KOPT-K1 (cell line): ENCODE measurements around the gene SHTN1.

Source experiments
- H3K27ac ChIP-seq: fragments of 200-600 bp; sonication (generic); 2 replicates; pipeline ENCODE4 v1.5.1; 2016; ENCODE audit warnings: antibody characterized with exemption, mild to moderate bottlenecking, low read depth, low read length; ENCODE audit not compliant: poor library complexity, severe bottlenecking
- H3K36me3 ChIP-seq: fragments of 200-600 bp; sonication (generic); 2 replicates; pipeline ENCODE4 v1.5.1; 2017; ENCODE audit warnings: antibody characterized with exemption, mild to moderate bottlenecking, low read length, moderate library complexity; ENCODE audit not compliant: insufficient read depth
- H3K9me3 ChIP-seq: fragments of 200-600 bp; sonication (generic); 2 replicates; pipeline ENCODE4 v1.5.1; 2017; ENCODE audit warnings: antibody characterized with exemption, low read length, mild to moderate bottlenecking; ENCODE audit not compliant: insufficient read depth, poor library complexity, severe bottlenecking

The SHTN1 gene, protein sequence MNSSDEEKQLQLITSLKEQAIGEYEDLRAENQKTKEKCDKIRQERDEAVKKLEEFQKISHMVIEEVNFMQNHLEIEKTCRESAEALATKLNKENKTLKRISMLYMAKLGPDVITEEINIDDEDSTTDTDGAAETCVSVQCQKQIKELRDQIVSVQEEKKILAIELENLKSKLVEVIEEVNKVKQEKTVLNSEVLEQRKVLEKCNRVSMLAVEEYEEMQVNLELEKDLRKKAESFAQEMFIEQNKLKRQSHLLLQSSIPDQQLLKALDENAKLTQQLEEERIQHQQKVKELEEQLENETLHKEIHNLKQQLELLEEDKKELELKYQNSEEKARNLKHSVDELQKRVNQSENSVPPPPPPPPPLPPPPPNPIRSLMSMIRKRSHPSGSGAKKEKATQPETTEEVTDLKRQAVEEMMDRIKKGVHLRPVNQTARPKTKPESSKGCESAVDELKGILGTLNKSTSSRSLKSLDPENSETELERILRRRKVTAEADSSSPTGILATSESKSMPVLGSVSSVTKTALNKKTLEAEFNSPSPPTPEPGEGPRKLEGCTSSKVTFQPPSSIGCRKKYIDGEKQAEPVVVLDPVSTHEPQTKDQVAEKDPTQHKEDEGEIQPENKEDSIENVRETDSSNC

GRCh38 chr10:117005026-117005526 lies at the start of gene SHTN1:
Gene SHTN1, minus strand, starts transcription at chr10:117005187. Its CDS starts 108 bp downstream, at chr10:117005079.
- Histone ChIP-seq H3K36me3 (no peaks in the 10 kb centered on the region), H3K27ac (no peak within 1 kb of the TSS), H3K9me3 (no peaks in the 10 kb centered on the region)

DNA sequence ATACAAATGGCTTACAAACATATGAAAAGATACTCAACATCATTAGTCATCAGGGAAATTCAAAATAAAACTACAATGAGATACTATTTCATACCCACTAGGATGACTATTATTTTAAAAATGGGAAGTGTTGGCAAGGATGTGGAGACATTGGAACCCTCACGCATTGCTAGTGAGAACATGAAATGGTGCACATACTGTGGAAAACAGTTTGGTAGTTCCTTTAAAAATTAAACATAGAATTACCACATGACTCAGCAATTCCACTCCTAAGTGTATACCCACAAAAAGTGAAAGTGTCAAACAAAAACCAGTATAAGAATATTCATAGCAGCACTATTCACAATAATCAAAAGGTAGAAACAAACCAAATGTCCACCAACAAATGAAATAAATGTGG lies 48.5 kb upstream of the SHTN1 start:
- Histone ChIP-seq H3K27ac (no peak overlapping the region), H3K9me3 (peaks cover 3% of the 10 kb centered on the region), H3K36me3 (no peaks in the 10 kb centered on the region)

DNA sequence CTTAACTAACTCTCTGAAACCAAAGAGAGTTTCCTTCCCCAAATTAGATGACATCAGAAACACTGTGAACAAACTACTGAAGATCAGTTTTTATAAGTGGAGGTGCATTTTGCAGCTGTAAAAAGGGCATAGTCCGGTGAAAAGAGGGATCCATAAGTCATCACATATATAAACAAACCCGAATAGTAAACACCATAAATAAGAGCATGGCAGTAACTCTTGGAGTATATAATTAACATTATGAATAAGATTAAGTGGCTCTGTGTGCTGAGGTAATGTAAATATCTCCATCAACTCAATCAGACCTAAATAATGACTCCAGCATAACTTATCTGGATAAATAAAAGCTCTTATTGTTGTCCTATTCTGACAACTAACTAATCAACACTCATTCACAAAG lies 43.0 kb upstream of the SHTN1 start:
- Histone ChIP-seq H3K36me3 (no peaks in the 10 kb centered on the region), H3K9me3 (no peaks in the 10 kb centered on the region), H3K27ac (no peak overlapping the region)

- Histone ChIP-seq H3K36me3 (no peaks in the 10 kb centered on the region), H3K9me3 (no peaks in the 10 kb centered on the region), H3K27ac (no peak overlapping the region)
Measured at GRCh38 chr10:117016266-117016665, 11.3 kb upstream of the SHTN1 start.

- H3K27ac ChIP-seq, result no peak overlapping the region
- no peaks in the 10 kb centered on the region for H3K36me3 ChIP-seq
- H3K9me3 ChIP-seq, result no peaks in the 10 kb centered on the region
Measured at GRCh38 chr10:117014835-117015234, 9.8 kb upstream of the SHTN1 start.

GRCh38 chr10:117007080-117007479 lies 2.1 kb upstream of the SHTN1 start:
- Histone ChIP-seq H3K9me3 (no peaks in the 10 kb centered on the region), H3K36me3 (no peaks in the 10 kb centered on the region), H3K27ac (no peak overlapping the region)

GRCh38 chr10:117005527-117006055 lies 604 bp upstream of the SHTN1 start:
- Histone ChIP-seq H3K36me3 (no peaks in the 10 kb centered on the region), H3K27ac (no peak overlapping the region), H3K9me3 (no peaks in the 10 kb centered on the region)

- no peak overlapping the region for H3K27ac ChIP-seq
- no peaks in the 10 kb centered on the region for H3K36me3 ChIP-seq
- H3K9me3 ChIP-seq, result no peaks in the 10 kb centered on the region
Measured at GRCh38 chr10:117004227-117005025, 561 bp downstream of the SHTN1 start.

- Histone ChIP-seq H3K27ac (no peak overlapping the region), H3K36me3 (no peaks in the 10 kb centered on the region), H3K9me3 (no peaks in the 10 kb centered on the region)
Measured at GRCh38 chr10:117003336-117003735, 1.7 kb downstream of the SHTN1 start.

DNA sequence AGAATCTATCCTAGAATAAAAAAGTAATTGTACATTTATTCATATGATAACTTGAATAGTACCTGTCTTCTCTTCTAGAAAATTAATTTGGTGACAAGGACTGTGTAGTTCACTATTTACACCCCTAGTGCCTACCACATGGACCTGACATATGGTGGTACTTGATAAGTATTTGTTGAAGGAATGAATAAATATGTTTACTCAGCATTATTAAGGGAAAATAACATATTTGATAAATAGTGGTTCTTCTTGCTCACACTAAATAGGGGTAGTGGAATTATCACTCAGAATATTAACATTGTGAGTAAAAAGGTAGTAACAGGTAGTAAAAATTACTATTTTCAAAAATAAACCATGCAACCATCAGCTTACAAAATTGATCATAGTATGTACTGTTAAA lies 2.8 kb downstream of the SHTN1 start:
- Histone ChIP-seq H3K27ac (no peak overlapping the region), H3K36me3 (no peaks in the 10 kb centered on the region), H3K9me3 (no peaks in the 10 kb centered on the region)

DNA sequence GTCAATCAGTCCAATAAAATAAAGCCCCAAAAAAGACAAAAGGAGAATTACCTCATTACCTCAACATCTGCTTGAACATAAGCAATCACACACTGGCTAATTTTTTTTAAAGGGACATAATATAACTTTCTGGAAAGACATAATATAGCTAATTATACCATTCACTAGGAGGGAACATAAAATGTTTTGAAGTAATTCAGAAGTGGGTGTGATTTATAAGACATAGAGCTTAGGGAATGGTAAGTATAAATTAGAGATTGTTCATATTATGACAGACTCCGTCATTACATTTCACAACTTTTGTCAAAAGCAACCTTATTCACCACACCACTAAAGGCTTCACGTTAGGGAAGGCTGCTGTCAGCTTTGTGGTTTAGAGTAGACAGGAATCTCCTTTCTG lies 3.8 kb downstream of the SHTN1 start:
- Histone ChIP-seq H3K27ac (no peak overlapping the region), H3K36me3 (no peaks in the 10 kb centered on the region), H3K9me3 (no peaks in the 10 kb centered on the region)

GRCh38 chr10:117000580-117000979 lies 4.4 kb downstream of the SHTN1 start:
- no peaks in the 10 kb centered on the region for H3K36me3 ChIP-seq
- no peaks in the 10 kb centered on the region for H3K9me3 ChIP-seq
- no peak overlapping the region for H3K27ac ChIP-seq

- Histone ChIP-seq H3K27ac (no peak overlapping the region), H3K9me3 (no peaks in the 10 kb centered on the region), H3K36me3 (no peaks in the 10 kb centered on the region)
Measured at GRCh38 chr10:116998172-116998571, 6.8 kb downstream of the SHTN1 start.

GRCh38 chr10:116997015-116997414 lies 8.0 kb downstream of the SHTN1 start:
- H3K36me3 ChIP-seq, result no peaks in the 10 kb centered on the region

GRCh38 chr10:116995648-116996047 lies 9.3 kb downstream of the SHTN1 start:
- H3K27ac ChIP-seq, result no peak overlapping the region
- no peaks in the 10 kb centered on the region for H3K36me3 ChIP-seq
- no peaks in the 10 kb centered on the region for H3K9me3 ChIP-seq

More at GRCh38 chr10:116997015-116997414, 8.0 kb downstream of the SHTN1 start:
- Histone ChIP-seq H3K27ac (no peak overlapping the region), H3K9me3 (no peaks in the 10 kb centered on the region)
